Measurements from ENCODE around the gene FAM78B.

The FAM78B gene

GRCh38 chr1:166127003-166127402 is 39.8 kb downstream of the FAM78B start:
- H3K4me3 ChIP-seq (ENCODE audit: low read length) = no peak overlapping the region
- no peak for TF ChIP-seq CTCF (IDR thresholded peaks at IDR 0.05; ENCODE audit: insufficient read depth, low read depth, low read length, missing control alignments)
- no peak for DNase-seq (ENCODE audit: low read depth)

- no peak for TF ChIP-seq CTCF (IDR thresholded peaks at IDR 0.05; ENCODE audit: insufficient read depth, low read depth, low read length, missing control alignments)
- no peak for DNase-seq (ENCODE audit: low read depth)
- H3K4me3 ChIP-seq (ENCODE audit: low read length) = no peak overlapping the region
Measured at GRCh38 chr1:166122873-166123466, 43.8 kb downstream of the FAM78B start.

GRCh38 chr1:166121010-166121409 is 45.8 kb downstream of the FAM78B start:
- no peak overlapping the region for H3K4me3 ChIP-seq (ENCODE audit: low read length)
- no peak for DNase-seq (ENCODE audit: low read depth)
- TF ChIP-seq CTCF (IDR thresholded peaks at IDR 0.05; ENCODE audit: insufficient read depth, low read depth, low read length, missing control alignments) = no peak

GRCh38 chr1:166120281-166120680 is 46.5 kb downstream of the FAM78B start:
- H3K4me3 ChIP-seq (ENCODE audit: low read length) = no peak overlapping the region
- no peak for DNase-seq (ENCODE audit: low read depth)
- TF ChIP-seq CTCF (IDR thresholded peaks at IDR 0.05; ENCODE audit: insufficient read depth, low read depth, low read length, missing control alignments) = no peak

GRCh38 chr1:166119471-166119965 is 47.3 kb downstream of the FAM78B start:
- TF ChIP-seq CTCF (IDR thresholded peaks at IDR 0.05; ENCODE audit: insufficient read depth, low read depth, low read length, missing control alignments) = no peak
- no peak for DNase-seq (ENCODE audit: low read depth)
- no peak overlapping the region for H3K4me3 ChIP-seq (ENCODE audit: low read length)

GRCh38 chr1:166117776-166118175 is 49.0 kb downstream of the FAM78B start:
- H3K4me3 ChIP-seq (ENCODE audit: low read length) = no peak overlapping the region
- TF ChIP-seq CTCF (IDR thresholded peaks at IDR 0.05; ENCODE audit: insufficient read depth, low read depth, low read length, missing control alignments) = no peak
- no peak for DNase-seq (ENCODE audit: low read depth)

GRCh38 chr1:166116026-166116425 is 50.8 kb downstream of the FAM78B start:
- H3K4me3 ChIP-seq (ENCODE audit: low read length) = no peak overlapping the region
- no peak for DNase-seq (ENCODE audit: low read depth)
- TF ChIP-seq CTCF (IDR thresholded peaks at IDR 0.05; ENCODE audit: insufficient read depth, low read depth, low read length, missing control alignments) = no peak

All from epithelial cell of esophagus (primary cell).